Lower leg skin (tissue), 4 donors: Measurements from ENCODE around the gene PNO1. TPM values are rescaled to one million over a fixed set of nuclear protein-coding genes. Genes with fewer than 3 reads are reported as not detected.

Source experiments
- DNase-seq, 2 donors: peaks; one replicate each; pipeline ENCODE4 v3.0.0-alpha.2; 2019; ENCODE audit warnings: low spot score in 2 of 2
- H3K4me3 ChIP-seq: fragments of 200-600 bp; sonication (generic); 2 replicates; pipeline ENCODE4 v1.5.1; 2017; ENCODE audit warnings: mild to moderate bottlenecking, low read depth; ENCODE audit not compliant: poor library complexity, severe bottlenecking
- POLR2A ChIP-seq, 2 donors: fragments of 450-650 bp; IDR thresholded peaks; one replicate each; pipeline ENCODE4 v1.6.1; 2016 to 2017; ENCODE audit warnings: antibody characterized with exemption in 2 of 2, mild to moderate bottlenecking in 1 of 2, moderate library complexity in 1 of 2
- WGBS, 2 donors: methylation state at CpG; one replicate each; pipeline ENCODE4 v1.1.5; 2018; 5-methylcytosine and 5-hydroxymethylcytosine counted together
- intact Hi-C: fragments of 100-400 bp; cut with DNase I; formaldehyde crosslinking; loops from one replicate; pipeline ENCODE4 v1.15.0; 2023; ENCODE audit warnings: low total_unique reads
- total RNA-seq, 4 donors: library from RNA; depleted of rRNA; stranded (reverse); fragments of >200 nt; gene quantifications; one replicate each; pipeline ENCODE4 v1.1.0, GENCODE V29; 2016
- TF ChIP-seq, protein P1 (sequence below), 3 donors: fragments of 450-650 bp; IDR thresholded peaks; one replicate each; pipeline ENCODE4 v1.5.1; 2016; ENCODE audit warnings: antibody characterized with exemption in 3 of 3, mild to moderate bottlenecking in 3 of 3, moderate library complexity in 2 of 3

Gene PNO1
- total RNA-seq, 4 donors from 2014 or later = 7.8 to 18.5 (median 13.8) TPM

DNA sequence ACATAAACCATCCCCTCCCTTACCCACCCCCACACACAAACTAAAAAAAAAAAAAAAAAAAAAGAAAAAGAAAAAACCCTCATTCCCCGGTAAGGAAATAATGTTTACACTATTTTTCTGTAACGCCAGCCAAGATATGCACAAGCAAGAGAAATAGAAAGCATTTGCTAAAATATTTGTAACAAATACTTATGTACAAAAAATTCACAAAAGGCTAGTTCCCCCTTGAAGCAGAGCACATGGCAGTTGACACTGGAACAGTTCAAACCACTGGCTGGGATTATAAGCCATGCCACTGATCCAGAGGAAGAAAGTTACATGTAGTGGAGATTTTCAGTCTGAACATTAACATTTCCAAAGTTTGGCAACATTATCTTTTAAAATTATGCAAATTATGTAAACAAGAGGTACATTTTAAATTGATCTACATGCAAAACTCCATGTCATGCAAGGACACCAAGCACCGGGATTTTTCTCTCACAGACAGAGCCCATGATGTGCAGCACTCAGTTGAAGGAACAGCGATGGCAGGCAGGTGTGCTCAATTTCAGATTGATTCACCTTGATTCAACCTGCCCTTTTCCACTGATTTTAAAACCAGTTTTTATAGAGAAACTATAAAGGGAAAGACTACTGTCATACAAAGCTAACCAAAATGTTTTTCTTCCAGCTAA is 21.4 kb downstream of the PNO1 start:
- intact Hi-C loops = no loop called here
- TF ChIP-seq POLR2A (IDR thresholded peaks at IDR 0.05) = no peak
- TF ChIP-seq, protein P1, sequence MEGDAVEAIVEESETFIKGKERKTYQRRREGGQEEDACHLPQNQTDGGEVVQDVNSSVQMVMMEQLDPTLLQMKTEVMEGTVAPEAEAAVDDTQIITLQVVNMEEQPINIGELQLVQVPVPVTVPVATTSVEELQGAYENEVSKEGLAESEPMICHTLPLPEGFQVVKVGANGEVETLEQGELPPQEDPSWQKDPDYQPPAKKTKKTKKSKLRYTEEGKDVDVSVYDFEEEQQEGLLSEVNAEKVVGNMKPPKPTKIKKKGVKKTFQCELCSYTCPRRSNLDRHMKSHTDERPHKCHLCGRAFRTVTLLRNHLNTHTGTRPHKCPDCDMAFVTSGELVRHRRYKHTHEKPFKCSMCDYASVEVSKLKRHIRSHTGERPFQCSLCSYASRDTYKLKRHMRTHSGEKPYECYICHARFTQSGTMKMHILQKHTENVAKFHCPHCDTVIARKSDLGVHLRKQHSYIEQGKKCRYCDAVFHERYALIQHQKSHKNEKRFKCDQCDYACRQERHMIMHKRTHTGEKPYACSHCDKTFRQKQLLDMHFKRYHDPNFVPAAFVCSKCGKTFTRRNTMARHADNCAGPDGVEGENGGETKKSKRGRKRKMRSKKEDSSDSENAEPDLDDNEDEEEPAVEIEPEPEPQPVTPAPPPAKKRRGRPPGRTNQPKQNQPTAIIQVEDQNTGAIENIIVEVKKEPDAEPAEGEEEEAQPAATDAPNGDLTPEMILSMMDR (IDR thresholded peaks at IDR 0.05) = no peak
- H3K4me3 ChIP-seq = no peak overlapping the region
- no peak for DNase-seq
- 84 to 87% methylated on average over 4 of the region's 4 CpGs for WGBS, 2 donors

DNA sequence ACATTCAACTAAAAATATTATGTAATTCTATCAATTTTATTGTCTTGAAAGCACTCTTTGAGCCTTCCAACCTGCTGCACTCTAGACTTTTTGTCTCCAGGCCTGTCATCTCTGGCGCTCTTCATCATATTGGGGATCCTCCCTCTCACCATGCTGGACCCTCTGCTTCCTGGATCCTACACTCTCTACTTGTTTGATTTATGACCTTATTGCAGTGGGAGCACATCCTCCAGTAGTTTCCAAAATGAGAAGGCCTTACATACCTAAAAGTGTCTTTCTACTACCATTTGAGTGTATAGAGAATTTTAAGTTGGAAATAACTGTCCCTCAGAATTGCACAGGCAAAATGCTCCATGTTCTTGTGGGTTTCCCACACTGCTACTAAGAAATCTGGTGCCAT is 25.2 kb downstream of the PNO1 start:
- no peak for DNase-seq
- 98 to 100% methylated on average over 1 of the region's 1 CpG for WGBS, 2 donors
- intact Hi-C loops = no loop called here
- no peak overlapping the region for H3K4me3 ChIP-seq
- no peak for TF ChIP-seq POLR2A (IDR thresholded peaks at IDR 0.05)
- TF ChIP-seq, protein P1 (IDR thresholded peaks at IDR 0.05) = no peak

DNA sequence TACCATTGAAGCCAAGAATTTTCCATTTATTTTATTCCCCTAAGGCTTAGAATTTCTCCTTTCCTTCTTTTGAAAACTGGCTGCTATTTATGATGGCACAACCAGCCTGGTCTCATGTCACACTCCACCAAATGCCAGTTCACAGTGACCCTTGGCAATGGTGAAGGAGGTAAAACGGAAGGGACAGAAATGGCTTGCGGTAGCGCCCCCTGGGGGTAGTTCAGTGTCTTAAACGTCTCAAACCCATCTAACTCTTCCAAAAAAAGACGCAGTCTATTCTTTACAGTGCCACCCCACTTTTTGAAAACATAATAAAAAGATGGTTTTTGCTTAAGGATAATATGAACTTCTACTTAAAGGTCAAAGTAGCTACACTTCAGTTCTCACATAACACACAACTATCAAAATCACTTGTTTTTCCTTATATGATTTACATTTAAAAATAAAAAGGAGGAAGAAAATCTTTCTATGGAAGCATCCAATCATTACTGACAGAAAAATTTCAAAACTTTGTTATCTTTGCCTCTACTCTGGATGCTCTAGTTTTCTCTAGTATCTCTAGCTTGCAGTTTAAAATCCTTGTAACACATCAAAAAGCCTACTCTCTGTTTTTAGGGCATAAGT is 28.0 kb downstream of the PNO1 start:
- no peak for TF ChIP-seq POLR2A (IDR thresholded peaks at IDR 0.05)
- TF ChIP-seq, protein P1 (IDR thresholded peaks at IDR 0.05) = no peak
- 46 to 57% methylated on average over 5 of the region's 5 CpGs for WGBS, 2 donors
- DNase-seq = no peak
- no peak overlapping the region for H3K4me3 ChIP-seq
- intact Hi-C loops = no loop called here

DNA sequence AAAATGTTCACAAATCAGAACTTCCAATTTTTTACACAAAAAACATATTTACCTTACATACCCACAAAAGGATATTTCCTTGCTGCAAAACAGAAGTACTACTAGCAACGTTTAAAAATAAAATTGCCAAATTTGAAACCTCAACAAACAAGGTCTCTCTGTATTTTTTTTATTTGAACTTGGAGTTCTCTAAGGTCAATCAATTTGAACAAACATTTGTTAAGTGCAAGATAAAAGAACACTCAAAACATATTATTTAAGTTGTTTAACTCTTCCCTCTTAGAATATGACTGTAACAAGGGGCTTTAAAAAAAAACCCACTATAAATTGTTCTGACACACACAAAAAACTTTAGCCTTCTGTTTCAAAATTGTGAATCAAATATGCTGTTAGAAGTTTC is 29.6 kb downstream of the PNO1 start:
- WGBS, 2 donors = 56 to 60% methylated on average over 1 of the region's 1 CpG
- TF ChIP-seq POLR2A (IDR thresholded peaks at IDR 0.05) = no peak
- TF ChIP-seq, protein P1 (IDR thresholded peaks at IDR 0.05) = no peak
- H3K4me3 ChIP-seq = no peak overlapping the region
- intact Hi-C loops = no loop called here
- DNase-seq = no peak

DNA sequence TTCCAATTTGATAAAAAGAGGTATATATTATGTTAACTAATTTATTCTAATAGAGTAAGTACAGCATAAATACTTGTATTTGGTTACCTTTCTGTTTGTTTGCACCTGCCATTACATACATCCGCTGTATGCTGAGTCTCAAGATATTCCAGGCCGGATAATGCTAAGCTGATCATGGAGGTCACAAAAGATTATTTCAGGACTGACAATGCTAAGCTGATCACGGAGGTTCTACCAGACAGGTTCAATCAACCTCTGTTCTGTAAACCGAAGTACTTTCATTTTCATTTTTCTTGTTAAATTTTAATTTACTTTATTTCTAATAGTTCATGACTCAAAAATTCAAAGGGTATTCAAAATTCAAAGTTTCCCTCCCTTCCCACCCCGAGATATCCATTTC is 31.1 kb downstream of the PNO1 start:
- 74 to 79% methylated on average over 5 of the region's 5 CpGs for WGBS, 2 donors
- intact Hi-C loops = no loop called here
- DNase-seq = no peak

More for the DNA sequence above, 31.1 kb downstream of the PNO1 start:
- no peak for TF ChIP-seq POLR2A (IDR thresholded peaks at IDR 0.05)
- TF ChIP-seq, protein P1 (IDR thresholded peaks at IDR 0.05) = no peak
- no peak overlapping the region for H3K4me3 ChIP-seq
